ENCODE results near the gene DUSP22.
"Not testable (repeated sequence)": the region's sequence is repeated elsewhere in the genome, so short reads cannot be mapped to it uniquely, and the experiment has no call there.

The DUSP22 gene

GRCh38 chr6:291697-292505 lies at the start of gene DUSP22:
DUSP22 (plus strand) TSS chr6:292487; CDS start chr6:292540, 53 bp downstream.
- in situ Hi-C loops (cut with HindIII; ENCODE audit: low pct_ligation_motif_present, low pct_unique_long_range_greater_than_20kb, low sequenced_read_pairs) = no loop called here
- DNase-seq = peak; percentile 84

- no peak for DNase-seq
- in situ Hi-C loops (cut with HindIII; ENCODE audit: low pct_ligation_motif_present, low pct_unique_long_range_greater_than_20kb, low sequenced_read_pairs) = no loop called here
Observed at GRCh38 chr6:246352-246751, 45.9 kb upstream of the DUSP22 start.

GRCh38 chr6:247351-247750 lies 44.9 kb upstream of the DUSP22 start:
- no peak for DNase-seq
- in situ Hi-C loops (cut with HindIII; ENCODE audit: low pct_ligation_motif_present, low pct_unique_long_range_greater_than_20kb, low sequenced_read_pairs) = no loop called here

GRCh38 chr6:248046-248445 lies 44.2 kb upstream of the DUSP22 start:
- in situ Hi-C loops (cut with HindIII; ENCODE audit: low pct_ligation_motif_present, low pct_unique_long_range_greater_than_20kb, low sequenced_read_pairs); DNase-seq: not testable (repeated sequence)

GRCh38 chr6:250676-251075 lies 41.6 kb upstream of the DUSP22 start:
- in situ Hi-C loops (cut with HindIII; ENCODE audit: low pct_ligation_motif_present, low pct_unique_long_range_greater_than_20kb, low sequenced_read_pairs) = no loop called here
- DNase-seq = no peak

GRCh38 chr6:251920-252319 lies 40.4 kb upstream of the DUSP22 start:
- DNase-seq = no peak
- in situ Hi-C loops (cut with HindIII; ENCODE audit: low pct_ligation_motif_present, low pct_unique_long_range_greater_than_20kb, low sequenced_read_pairs) = no loop called here

- in situ Hi-C loops (cut with HindIII; ENCODE audit: low pct_ligation_motif_present, low pct_unique_long_range_greater_than_20kb, low sequenced_read_pairs) = no loop called here
- no peak for DNase-seq
Observed at GRCh38 chr6:252775-253535, 39.3 kb upstream of the DUSP22 start.

- no peak for DNase-seq
- in situ Hi-C loops (cut with HindIII; ENCODE audit: low pct_ligation_motif_present, low pct_unique_long_range_greater_than_20kb, low sequenced_read_pairs) = no loop called here
Observed at GRCh38 chr6:254016-254415, 38.3 kb upstream of the DUSP22 start.

- in situ Hi-C loops (cut with HindIII; ENCODE audit: low pct_ligation_motif_present, low pct_unique_long_range_greater_than_20kb, low sequenced_read_pairs) = no loop called here
- no peak for DNase-seq
Observed at GRCh38 chr6:255041-255750, 37.1 kb upstream of the DUSP22 start.

- in situ Hi-C loops (cut with HindIII; ENCODE audit: low pct_ligation_motif_present, low pct_unique_long_range_greater_than_20kb, low sequenced_read_pairs) = no loop called here
- no peak for DNase-seq
Observed at GRCh38 chr6:255751-256083, 36.6 kb upstream of the DUSP22 start.

GRCh38 chr6:256169-256568 lies 36.1 kb upstream of the DUSP22 start:
- no peak for DNase-seq
- in situ Hi-C loops (cut with HindIII; ENCODE audit: low pct_ligation_motif_present, low pct_unique_long_range_greater_than_20kb, low sequenced_read_pairs) = no loop called here

GRCh38 chr6:257031-257725 lies 35.1 kb upstream of the DUSP22 start:
- DNase-seq = no peak
- in situ Hi-C loops (cut with HindIII; ENCODE audit: low pct_ligation_motif_present, low pct_unique_long_range_greater_than_20kb, low sequenced_read_pairs) = no loop called here

- in situ Hi-C loops (cut with HindIII; ENCODE audit: low pct_ligation_motif_present, low pct_unique_long_range_greater_than_20kb, low sequenced_read_pairs) = no loop called here
Observed at GRCh38 chr6:257774-258173, 34.5 kb upstream of the DUSP22 start.

GRCh38 chr6:259316-259715 lies 33.0 kb upstream of the DUSP22 start:
- no peak for DNase-seq
- in situ Hi-C loops (cut with HindIII; ENCODE audit: low pct_ligation_motif_present, low pct_unique_long_range_greater_than_20kb, low sequenced_read_pairs) = no loop called here

More at GRCh38 chr6:257774-258173, 34.5 kb upstream of the DUSP22 start:
- DNase-seq = no peak

- in situ Hi-C loops (cut with HindIII; ENCODE audit: low pct_ligation_motif_present, low pct_unique_long_range_greater_than_20kb, low sequenced_read_pairs) = no loop called here
- no peak for DNase-seq
Observed at GRCh38 chr6:259901-260508, 32.3 kb upstream of the DUSP22 start.

GRCh38 chr6:264626-265025 lies 27.7 kb upstream of the DUSP22 start:
- DNase-seq = no peak
- in situ Hi-C loops (cut with HindIII; ENCODE audit: low pct_ligation_motif_present, low pct_unique_long_range_greater_than_20kb, low sequenced_read_pairs) = no loop called here

GRCh38 chr6:268394-268935 lies 23.8 kb upstream of the DUSP22 start:
- in situ Hi-C loops (cut with HindIII; ENCODE audit: low pct_ligation_motif_present, low pct_unique_long_range_greater_than_20kb, low sequenced_read_pairs) = no loop called here
- no peak for DNase-seq

GRCh38 chr6:273551-274058 lies 18.7 kb upstream of the DUSP22 start:
- no peak for DNase-seq
- in situ Hi-C loops (cut with HindIII; ENCODE audit: low pct_ligation_motif_present, low pct_unique_long_range_greater_than_20kb, low sequenced_read_pairs) = no loop called here
